ENCODE results near the gene SFXN5. TPM values are rescaled to one million over a fixed set of nuclear protein-coding genes. Genes with fewer than 3 reads are reported as not detected.

Gene SFXN5
- total and polyA plus RNA-seq, 2 donors (not counting 3 experiments of a cell fraction or from before 2014, with no cell fraction given): 18.7 to 28.6 TPM

GRCh38 chr2:73091696-73092095 is 20.2 kb upstream of the SFXN5 start:
- Histone ChIP-seq H2AFZ (ENCODE audit: low read depth, low read length) (no peak overlapping the region), H3K9ac (replicated peaks; ENCODE audit: extremely low read depth, insufficient read depth, low read length) (no peak overlapping the region), H3K4me2 (ENCODE audit: insufficient read depth, low read length) (no peak overlapping the region), H3K27me3 (ENCODE audit: control insufficient read depth in 2 of 2, insufficient read depth in 2 of 2, low read length in 2 of 2) (no peaks in the 10 kb centered on the region), H3K4me3 (replicated peaks in 1 of 3; ENCODE audit: insufficient read depth in 1 of 3, low read depth in 1 of 3, low read length in 3 of 3) (no peak overlapping the region), H3K36me3 (ENCODE audit: control insufficient read depth in 2 of 2, extremely low read depth in 1 of 2, insufficient read depth in 2 of 2, low read length in 2 of 2) (peaks cover 3 to 23% of the 10 kb centered on the region in 2 experiments), H3K4me1 (ENCODE audit: control insufficient read depth, extremely low read depth, insufficient read depth, low read length) (peaks cover 25% of the 10 kb centered on the region), H3K79me2 (ENCODE audit: control insufficient read depth, insufficient read depth, low read length) (peaks cover 73% of the 10 kb centered on the region), H3K9me3 (replicated peaks; ENCODE audit: control insufficient read depth, insufficient read depth, low read length) (no peaks in the 10 kb centered on the region), H3K9me1 (replicated peaks; ENCODE audit: control insufficient read depth, extremely low read depth, insufficient read depth, low read length) (no peaks in the 10 kb centered on the region), H3K27ac (ENCODE audit: insufficient read depth, low read depth, low read length) (no peak overlapping the region), H4K20me1 (replicated peaks; ENCODE audit: control insufficient read depth, extremely low read depth, insufficient read depth, low read length) (no peaks in the 10 kb centered on the region)
- dilution Hi-C loops (cut with MboI; ENCODE audit: extremely low pct_ligation_motif_present, low sequenced_read_pairs) (no loop called here), intact Hi-C loops (cut with micrococcal nuclease) (no loop called here)
- no peak for TF ChIP-seq JUN (IDR thresholded peaks at IDR 0.05; ENCODE audit: borderline replicate concordance, insufficient read depth, insufficient read length, low read depth)
- no peak for TF ChIP-seq POLR2AphosphoS5 (IDR thresholded peaks at IDR 0.05; ENCODE audit: insufficient read depth, low read depth, low read length)
- no peak for TF ChIP-seq POLR2A (IDR thresholded peaks at IDR 0.05; ENCODE audit: low read depth, low read length)
- no peak for TF ChIP-seq FOS (IDR thresholded peaks at IDR 0.05; ENCODE audit: borderline replicate concordance, insufficient read depth, low read length)
- TF ChIP-seq, protein P1, sequence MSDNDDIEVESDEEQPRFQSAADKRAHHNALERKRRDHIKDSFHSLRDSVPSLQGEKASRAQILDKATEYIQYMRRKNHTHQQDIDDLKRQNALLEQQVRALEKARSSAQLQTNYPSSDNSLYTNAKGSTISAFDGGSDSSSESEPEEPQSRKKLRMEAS (IDR thresholded peaks at IDR 0.05; ENCODE audit: insufficient read depth, insufficient read length): no peak
- no peak for TF ChIP-seq CTCF (IDR thresholded peaks at IDR 0.05; ENCODE audit: extremely low read depth in 1 of 2, insufficient read depth in 1 of 2, low read depth in 1 of 2, low read length in 2 of 2)
- no peak for TF ChIP-seq EZH2 (IDR thresholded peaks at IDR 0.05; ENCODE audit: borderline replicate concordance, low read depth, low read length, severe bottlenecking)
- TF ChIP-seq GATA2 (IDR thresholded peaks at IDR 0.05; ENCODE audit: insufficient read depth, insufficient read length, low read depth, low read length): no peak
- TF ChIP-seq MYC (IDR thresholded peaks at IDR 0.05; ENCODE audit: low read depth, low read length): no peak
- ChIA-PET CTCF (interaction anchor here (0.8 to 5.6 kb wide), 4 partner anchors 15 to 85 kb away, joined by 3 to 25 read pairs (median 5); no protein-coding TSS in a partner anchor), POLR2A (no interaction called here)
- DNase-seq (ENCODE audit: low read depth, low spot score) (no peak), FAIRE-seq (no peak)
- BruUV-seq (replicated peaks): no TSS peak
